SK-N-SH (cell line): ENCODE data around the gene SDHAF4. TPM values are rescaled to one million over a fixed set of nuclear protein-coding genes. Genes with fewer than 3 reads are reported as not detected.

Source experiments
- CTCF ChIA-PET: fragments of 300-600, 350-600 bp; formaldehyde crosslinking; extraction: SDS; loops from one replicate; lab custom pipeline; 2021; lab: Yijun Ruan, JAX
- POLR2A ChIA-PET: fragments of 350-600 bp; sonication (Branson Sonifier 250); formaldehyde crosslinking; extraction: SDS; loops from one replicate; lab custom pipeline; 2020; ENCODE audit warnings: antibody characterized with exemption, inconsistent platforms; lab: Yijun Ruan, JAX
- DNase-seq: peaks from one replicate; pipeline ENCODE4 v3.0.0; 2012
- H2AFZ ChIP-seq: fragments of 200-600 bp; sonication (generic); 2 replicates; pipeline ENCODE4 v1.8.1; 2016; ENCODE audit warnings: antibody characterized with exemption, mild to moderate bottlenecking, low read depth
- H3F3A ChIP-seq: fragments of 200-600 bp; sonication (generic); replicated peaks from 2 replicates; pipeline ENCODE3; 2016; ENCODE audit warnings: antibody characterized with exemption, mild to moderate bottlenecking; ENCODE audit not compliant: insufficient read depth
- H3K27ac ChIP-seq, 2 experiments: fragments of 200-500 bp in 1 of 2; fragments of 200-600 bp in 1 of 2; sonication (Bioruptor generic) in 1 of 2; sonication (generic), shearing (Covaris generic) in 1 of 2; 2 replicates each; pipeline versions ENCODE4 v1.5.1 to v1.6.1; 2014 to 2016; ENCODE audit warnings: low read depth in 2 of 2, inconsistent platforms in 1 of 2, low read length in 1 of 2, mild to moderate bottlenecking in 1 of 2, mixed read lengths in 1 of 2
- H3K27me3 ChIP-seq: fragments of 200-600 bp; sonication (generic), shearing (Covaris generic); 2 replicates; pipeline ENCODE4 v1.6.1; 2016; ENCODE audit warnings: mixed run types; ENCODE audit not compliant: insufficient read depth
- H3K36me3 ChIP-seq, 2 experiments: fragments of 200-500 bp in 1 of 2; fragments of 200-600 bp in 1 of 2; sonication (Bioruptor generic) in 1 of 2; sonication (generic) in 1 of 2; replicated peaks in 1 of 2; 2 replicates each; pipeline versions ENCODE3 to v1.5.1; 2014 to 2016; ENCODE audit warnings: low read length in 1 of 2, mild to moderate bottlenecking in 1 of 2; ENCODE audit not compliant: insufficient read depth in 2 of 2, control insufficient read depth in 1 of 2
- H3K4me1 ChIP-seq, 2 experiments: fragments of 200-500 bp in 1 of 2; fragments of 200-600 bp in 1 of 2; sonication (Bioruptor generic) in 1 of 2; sonication (generic), shearing (Covaris generic) in 1 of 2; 2 replicates each; pipeline versions ENCODE4 v1.5.1 to v1.6.1; 2014 to 2016; ENCODE audit warnings: low read depth in 1 of 2, low read length in 1 of 2, mixed run types in 1 of 2; ENCODE audit not compliant: insufficient read depth in 2 of 2, control insufficient read depth in 1 of 2
- H3K4me2 ChIP-seq: fragments of 200-600 bp; sonication (generic), shearing (Covaris generic); 2 replicates; pipeline ENCODE4 v1.6.1; 2017; ENCODE audit warnings: mixed run types
- H3K4me3 ChIP-seq, 2 experiments: fragments of 200-500 bp in 1 of 2; fragments of 200-600 bp in 1 of 2; sonication (Bioruptor generic) in 1 of 2; sonication (generic), shearing (Covaris generic) in 1 of 2; 2 replicates each; pipeline versions ENCODE4 v1.5.1 to v1.8.1; 2014 to 2016; ENCODE audit warnings: low read depth in 2 of 2, inconsistent platforms in 1 of 2, low read length in 1 of 2, mild to moderate bottlenecking in 1 of 2, mixed read lengths in 1 of 2, moderate library complexity in 1 of 2
- H3K79me2 ChIP-seq: fragments of 200-600 bp; sonication (generic); 2 replicates; pipeline ENCODE4 v1.8.1; 2017; ENCODE audit warnings: mild to moderate bottlenecking; ENCODE audit not compliant: insufficient read depth
- H3K9ac ChIP-seq: fragments of 200-600 bp; sonication (generic); 2 replicates; pipeline ENCODE4 v1.6.1; 2017; ENCODE audit warnings: mixed run types
- H3K9me2 ChIP-seq: fragments of 200-600 bp; sonication (generic); 2 replicates; pipeline ENCODE4 v1.6.1; 2017; ENCODE audit warnings: mixed run types
- H3K9me3 ChIP-seq: fragments of 200-600 bp; sonication (generic); 2 replicates; pipeline ENCODE4 v1.6.1; 2017; ENCODE audit warnings: mixed run types, mild to moderate bottlenecking, moderate library complexity
- H4K20me1 ChIP-seq: fragments of 200-600 bp; sonication (generic); 2 replicates; pipeline ENCODE4 v1.6.1; 2017; ENCODE audit warnings: mild to moderate bottlenecking, mixed run types; ENCODE audit not compliant: insufficient read depth
- CHD2 ChIP-seq: fragments of 150-350 bp; IDR thresholded peaks from 2 replicates; pipeline ENCODE4 v1.6.1; 2018; ENCODE audit warnings: low read length; ENCODE audit not compliant: partially characterized antibody
- CTCF ChIP-seq: fragments of 200-600 bp; sonication (generic); IDR thresholded peaks from 2 replicates; pipeline ENCODE4 v1.6.1; 2017; ENCODE audit warnings: antibody characterized with exemption, mild to moderate bottlenecking, moderate library complexity
- EP300 ChIP-seq, 2 experiments: IDR thresholded peaks; 2 replicates each; pipeline versions ENCODE4 v1.4.0 to v1.6.1; 2012; ENCODE audit warnings: borderline replicate concordance in 1 of 2, low read depth in 1 of 2, low read length in 1 of 2
- FOXJ3 ChIP-seq: sonication (generic); formaldehyde crosslinking; IDR thresholded peaks from 2 replicates; pipeline ENCODE4 v1.5.1; 2020; ENCODE audit warnings: mild to moderate bottlenecking, missing genetic modification reagents
- FOXM1 ChIP-seq: IDR thresholded peaks from 2 replicates; pipeline ENCODE4 v1.4.0; 2012; ENCODE audit warnings: low read depth, mild to moderate bottlenecking
- GATA2 ChIP-seq: sonication (generic); formaldehyde crosslinking; IDR thresholded peaks from 2 replicates; pipeline ENCODE4 v1.5.0; 2020; ENCODE audit warnings: mild to moderate bottlenecking, missing genetic modification reagents
- MEF2A ChIP-seq: IDR thresholded peaks from 2 replicates; pipeline ENCODE4 v1.4.0; 2012; ENCODE audit warnings: low read depth, borderline replicate concordance
- NRF1 ChIP-seq: IDR thresholded peaks from 2 replicates; pipeline ENCODE4 v1.6.1; 2012; ENCODE audit warnings: low read depth, mild to moderate bottlenecking, low read length
- RCOR1 ChIP-seq: fragments of 150-350 bp; IDR thresholded peaks from 2 replicates; pipeline ENCODE4 v1.6.1; 2017; ENCODE audit warnings: antibody characterized with exemption, low read length
- REST ChIP-seq: IDR thresholded peaks from 2 replicates; pipeline ENCODE4 v1.6.1; 2012; ENCODE audit warnings: mild to moderate bottlenecking, low read depth, low read length, moderate library complexity
- SMC3 ChIP-seq: IDR thresholded peaks from 2 replicates; pipeline ENCODE4 v1.6.1; 2012; ENCODE audit warnings: low read depth, low read length, improper control_type of control experiment
- TAF1 ChIP-seq: IDR thresholded peaks from 2 replicates; pipeline ENCODE4 v1.6.1; 2012; ENCODE audit warnings: low read depth, mild to moderate bottlenecking, low read length, moderate library complexity, borderline replicate concordance
- WGBS: methylation state at CpG from one replicate; pipeline ENCODE4 v1.1.6; 2017; ENCODE audit warnings: low lambda C conversion rate; 5-methylcytosine and 5-hydroxymethylcytosine counted together
- polyA plus RNA-seq, 3 experiments: library from polyadenylated mRNA; depleted of rRNA; stranded (reverse); fragments of >200 nt; gene quantifications; 2 replicates each; pipeline ENCODE4 v1.2.3, GENCODE V29; 2012
- TF ChIP-seq, protein P1 (sequence below): fragments of 150-350 bp; IDR thresholded peaks from 2 replicates; pipeline ENCODE4 v1.6.1; 2016; ENCODE audit warnings: mild to moderate bottlenecking, low read depth, low read length

The SDHAF4 gene
- polyA plus RNA-seq, 1 of the 3 experiments (the other 2 are of a cell fraction), result 8.6 TPM

GRCh38 chr6:70520575-70520974, 46.2 kb upstream of the SDHAF4 start (continued):
- TF ChIP-seq MEF2A, result no peak
- no peak for TF ChIP-seq CHD2
- TF ChIP-seq GATA2 (CRISPR knock-in tag), result no peak
- no peak for TF ChIP-seq FOXJ3 (CRISPR knock-in tag)
- TF ChIP-seq NRF1, result no peak
- TF ChIP-seq FOXM1, result no peak
- TF ChIP-seq, protein P1, sequence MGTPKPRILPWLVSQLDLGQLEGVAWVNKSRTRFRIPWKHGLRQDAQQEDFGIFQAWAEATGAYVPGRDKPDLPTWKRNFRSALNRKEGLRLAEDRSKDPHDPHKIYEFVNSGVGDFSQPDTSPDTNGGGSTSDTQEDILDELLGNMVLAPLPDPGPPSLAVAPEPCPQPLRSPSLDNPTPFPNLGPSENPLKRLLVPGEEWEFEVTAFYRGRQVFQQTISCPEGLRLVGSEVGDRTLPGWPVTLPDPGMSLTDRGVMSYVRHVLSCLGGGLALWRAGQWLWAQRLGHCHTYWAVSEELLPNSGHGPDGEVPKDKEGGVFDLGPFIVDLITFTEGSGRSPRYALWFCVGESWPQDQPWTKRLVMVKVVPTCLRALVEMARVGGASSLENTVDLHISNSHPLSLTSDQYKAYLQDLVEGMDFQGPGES, result no peak

DNA sequence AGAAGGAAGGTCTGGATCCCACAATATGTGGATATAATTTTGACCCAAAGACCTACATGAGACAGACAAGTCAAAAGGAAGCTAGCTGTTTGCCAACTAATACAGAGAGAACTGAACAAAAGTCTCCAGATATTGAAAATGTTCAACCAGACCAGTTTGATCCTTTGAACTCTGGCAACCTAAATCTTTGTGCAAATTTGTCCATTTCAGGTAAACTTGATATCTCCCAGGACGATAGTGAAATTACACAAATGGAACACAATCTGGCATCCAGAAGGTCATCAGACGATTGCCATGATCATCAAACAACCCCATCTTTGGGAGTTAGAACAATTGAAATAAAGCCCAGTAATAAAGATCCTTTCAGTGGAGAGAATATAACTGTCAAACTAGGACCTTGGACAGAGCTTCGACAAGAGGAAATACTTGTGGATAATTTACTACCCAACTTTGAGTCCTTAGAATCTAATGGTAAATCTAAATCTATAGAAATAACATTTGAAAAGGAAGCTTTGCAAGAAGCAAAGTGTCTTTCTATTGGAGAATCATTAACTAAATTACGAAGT, 41.9 kb upstream of the SDHAF4 start:
- ChIA-PET CTCF (interaction anchor here (1.0 to 1.8 kb wide), 2 partner anchors 161 to 360 kb away, joined by 4 to 8 read pairs; no protein-coding TSS in a partner anchor), POLR2A (no interaction called here)
- no peaks in the 10 kb centered on the region for H3F3A ChIP-seq
- H3K9me2 ChIP-seq, result no peaks in the 10 kb centered on the region
- TF ChIP-seq EP300 (IDR thresholded peaks at IDR 0.05; ENCODE audit: borderline replicate concordance in 1 of 2, low read depth in 1 of 2, low read length in 1 of 2) (no peak), SMC3 (no peak), TAF1 (no peak), NRF1 (no peak), MEF2A (no peak), REST (no peak), CTCF (no peak), RCOR1 (no peak)
- TF ChIP-seq, protein P1, result no peak
- DNase-seq, result no peak
- no peaks in the 10 kb centered on the region for H4K20me1 ChIP-seq
- H3K9ac ChIP-seq, result no peak overlapping the region
- no peak overlapping the region for H3K27ac ChIP-seq
- peaks cover 0 to 4% of the 10 kb centered on the region in 2 experiments for H3K36me3 ChIP-seq
- H3K27me3 ChIP-seq, result no peaks in the 10 kb centered on the region
- H2AFZ ChIP-seq, result no peak overlapping the region
- no peaks in the 10 kb centered on the region for H3K4me1 ChIP-seq
- H3K4me2 ChIP-seq, result no peak overlapping the region
- WGBS, result 92% methylated on average over 4 of the region's 4 CpGs
- H3K9me3 ChIP-seq, result no peaks in the 10 kb centered on the region
- no peaks in the 10 kb centered on the region for H3K79me2 ChIP-seq
- no peak overlapping the region for H3K4me3 ChIP-seq
